NK-92 (cell line): ENCODE measurements around the gene CTSF.
"Not testable (repeated sequence)": the region's sequence is repeated elsewhere in the genome, so short reads cannot be mapped to it uniquely, and the experiment has no call there.

Experiments
- DNase-seq: peaks from one replicate; lab custom pipeline; 2025; ENCODE audit not compliant: unreplicated experiment; lab: John Stamatoyannopoulos, UW

The CTSF gene

DNA sequence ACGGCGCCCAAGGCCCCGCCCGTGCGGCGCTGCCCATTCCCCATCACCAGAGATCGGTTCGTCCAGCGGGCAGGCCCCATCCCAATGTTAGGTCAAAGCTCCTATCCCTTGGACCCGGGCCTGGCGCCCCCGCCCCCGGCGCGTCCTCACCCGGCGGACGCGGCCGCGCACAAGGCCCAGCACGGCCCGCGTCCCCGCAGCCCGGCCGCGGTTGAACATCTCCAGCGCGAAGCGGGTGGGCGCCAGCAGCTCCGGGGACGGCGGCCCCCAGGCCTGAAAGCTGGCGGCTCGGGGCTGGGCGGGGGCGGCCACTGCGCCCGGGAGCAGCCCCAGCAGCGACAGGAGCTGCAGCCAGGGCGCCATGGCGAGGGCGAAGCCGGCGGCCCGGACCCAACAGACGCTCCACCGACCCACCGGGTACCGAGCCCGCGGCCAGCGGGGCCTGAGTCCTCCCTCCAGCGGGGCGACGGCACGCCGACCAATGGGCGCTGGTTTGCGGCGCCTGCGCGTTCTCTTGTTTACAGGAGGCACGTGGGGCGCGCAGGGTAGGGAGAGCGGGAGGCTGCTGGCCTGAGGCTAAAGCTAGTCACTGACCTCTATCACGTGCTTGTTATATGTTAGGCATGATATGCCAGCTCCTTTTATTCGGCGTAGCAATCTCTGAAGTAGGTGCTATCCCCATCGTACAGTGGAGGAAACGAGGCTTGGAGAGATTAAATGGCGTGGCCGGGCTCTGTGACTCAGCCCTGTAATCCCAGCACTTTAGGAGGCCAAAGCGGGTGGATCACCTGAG is at the start of gene CTSF:
Gene CTSF (minus strand): TSS at position 483 of the 793 bp plus-strand sequence. CDS start 120 bp downstream, at position 363.
- DNase-seq, result no peak

DNA sequence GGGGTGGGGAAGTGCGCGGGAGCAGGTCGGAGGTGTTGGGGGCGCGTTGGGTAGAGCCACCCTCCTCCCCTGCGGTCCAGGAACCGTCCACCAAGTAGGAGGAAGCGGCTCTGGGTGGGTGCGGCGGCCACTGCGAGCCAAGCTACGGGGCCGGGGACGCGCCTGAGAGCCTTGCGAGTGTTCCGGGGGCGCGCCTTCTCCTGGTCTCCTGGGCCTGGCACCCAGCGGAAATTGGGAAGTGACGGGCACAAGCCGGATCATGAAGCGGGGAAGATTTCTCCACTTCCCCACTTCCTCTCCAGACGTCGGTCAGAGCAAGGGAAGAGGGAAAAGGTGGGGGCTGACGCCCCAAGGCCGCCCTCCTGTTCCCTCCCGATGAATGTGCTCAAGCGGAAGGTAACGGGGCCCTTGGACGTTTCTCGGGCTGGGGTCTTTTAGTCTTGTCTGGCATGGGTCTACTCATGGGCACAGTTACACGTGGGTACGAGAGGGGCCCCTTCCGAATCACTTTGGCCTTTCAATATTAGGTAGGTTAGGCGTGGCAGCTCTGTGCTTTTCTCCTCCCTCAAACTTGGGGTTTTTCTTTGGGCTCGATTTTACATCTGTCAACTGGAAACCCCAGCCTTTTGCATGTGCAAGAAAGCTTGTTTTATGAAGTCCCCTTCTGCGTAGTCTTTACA is 48.9 kb upstream of the CTSF start:
- no peak for DNase-seq

DNA sequence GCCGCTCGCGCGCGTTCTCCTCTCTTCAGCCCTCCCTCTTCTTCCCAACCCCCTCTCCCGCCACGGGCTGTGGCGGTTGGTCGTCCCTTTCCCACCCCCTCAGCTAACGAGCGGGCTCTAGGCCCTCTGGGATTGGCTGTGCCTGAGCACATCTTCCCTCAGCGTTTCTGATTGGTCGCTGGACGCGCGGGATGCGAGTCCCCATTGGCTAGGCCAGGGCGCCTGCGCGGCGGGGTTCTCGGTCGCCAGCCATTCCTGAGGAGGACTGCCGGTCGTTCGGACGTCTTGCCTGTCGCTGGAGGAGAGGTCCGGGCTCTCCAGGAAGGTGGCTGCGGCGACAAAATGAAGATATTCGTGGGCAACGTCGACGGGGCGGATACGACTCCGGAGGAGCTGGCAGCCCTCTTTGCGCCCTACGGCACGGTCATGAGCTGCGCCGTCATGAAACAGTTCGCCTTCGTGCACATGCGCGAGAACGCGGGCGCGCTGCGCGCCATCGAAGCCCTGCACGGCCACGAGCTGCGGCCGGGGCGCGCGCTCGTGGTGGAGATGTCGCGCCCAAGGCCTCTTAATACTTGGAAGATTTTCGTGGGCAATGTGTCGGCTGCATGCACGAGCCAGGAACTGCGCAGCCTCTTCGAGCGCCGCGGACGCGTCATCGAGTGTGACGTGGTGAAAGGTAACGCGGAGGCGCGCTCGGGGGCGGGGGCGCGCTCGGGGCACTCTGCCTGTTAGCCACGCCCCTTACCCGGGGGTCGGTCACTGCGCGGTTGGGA is 48.2 kb upstream of the CTSF start, which contains the start of gene RBM14:
Gene RBM14 (plus strand): TSS at position 252 of the 776 bp plus-strand sequence. CDS start 91 bp downstream, at position 343.
- DNase-seq, result peak; percentile 90

DNA sequence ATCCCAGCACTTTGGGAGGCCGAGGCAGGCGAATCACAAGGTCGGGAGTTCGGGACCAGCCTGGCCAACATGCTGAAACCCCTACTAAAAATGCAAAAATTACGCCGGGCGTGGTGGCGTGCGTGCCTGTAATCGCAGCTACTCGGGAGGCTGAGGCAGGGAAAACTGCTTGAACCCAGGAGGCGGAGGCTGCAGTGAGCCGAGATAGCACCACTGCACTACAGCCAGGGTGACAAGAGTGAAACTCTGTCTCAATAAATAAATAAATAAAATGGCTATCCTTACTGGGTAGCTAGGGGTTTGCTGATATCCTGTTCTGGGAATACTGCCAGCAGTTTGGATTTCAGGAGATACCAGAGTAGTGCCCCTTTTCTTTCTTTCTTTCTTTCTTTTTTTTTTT is 45.7 kb upstream of the CTSF start:
- DNase-seq, result no peak

DNA sequence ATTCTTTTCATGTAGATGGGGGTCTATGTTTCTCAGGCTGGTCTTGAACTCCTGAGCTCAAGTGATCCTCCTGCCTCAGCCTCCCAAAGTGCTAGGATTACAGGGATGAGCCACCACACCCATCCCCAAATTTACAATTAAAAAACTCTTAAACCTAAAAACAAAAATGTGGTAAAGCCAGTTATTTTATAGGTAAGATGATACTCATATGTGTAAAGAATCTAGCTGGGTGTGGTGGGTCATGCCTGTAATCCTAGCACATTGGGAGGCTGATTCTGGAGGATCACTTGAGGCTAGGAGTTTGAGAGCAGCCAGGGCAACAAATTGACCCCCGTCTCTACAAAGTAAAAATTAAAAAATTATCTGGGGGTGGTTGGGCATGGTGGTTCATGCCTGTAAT is 44.1 kb upstream of the CTSF start:
- DNase-seq, result no peak

DNA sequence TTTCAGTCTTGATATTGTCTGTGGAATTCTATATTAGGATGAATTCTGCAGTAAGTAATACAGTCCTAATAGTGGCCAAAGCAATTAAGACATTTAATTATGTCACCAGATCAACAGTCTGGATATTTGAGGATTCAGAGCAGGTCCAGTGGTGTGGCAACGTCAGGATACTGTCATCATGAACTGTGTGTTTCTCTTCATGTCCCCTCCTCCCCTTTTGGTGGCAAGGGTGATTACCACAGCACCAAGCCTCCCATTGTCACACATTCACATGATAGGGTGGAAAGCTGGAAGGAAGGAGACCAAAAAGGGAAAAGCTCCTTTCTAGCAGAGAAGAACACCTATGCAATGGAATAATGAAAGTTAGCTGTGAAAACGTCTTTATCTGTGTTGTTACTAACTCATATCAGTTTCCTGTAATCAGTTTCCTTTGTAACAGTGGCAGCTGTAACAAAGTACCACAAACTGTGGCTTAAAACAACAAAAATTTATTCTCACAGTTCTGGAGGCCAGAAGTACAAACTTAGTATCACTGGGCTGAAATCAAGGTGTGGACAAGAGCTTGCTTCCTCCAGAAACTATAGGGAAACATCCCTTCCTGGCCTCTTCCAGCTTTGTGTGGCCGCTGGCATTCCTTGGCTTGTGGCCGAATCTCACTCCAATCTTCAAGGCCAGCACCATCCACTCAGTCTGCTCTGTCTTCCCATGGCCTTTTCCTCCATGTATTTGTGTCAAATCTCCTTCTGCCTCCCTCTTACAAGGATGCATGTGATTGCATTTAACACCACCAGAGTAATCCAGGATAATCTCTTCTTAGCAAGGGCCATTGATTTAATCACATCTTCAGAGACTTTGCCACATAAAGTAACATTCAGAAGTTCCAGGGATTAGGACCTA is 41.6 kb upstream of the CTSF start:
- no peak for DNase-seq

DNA sequence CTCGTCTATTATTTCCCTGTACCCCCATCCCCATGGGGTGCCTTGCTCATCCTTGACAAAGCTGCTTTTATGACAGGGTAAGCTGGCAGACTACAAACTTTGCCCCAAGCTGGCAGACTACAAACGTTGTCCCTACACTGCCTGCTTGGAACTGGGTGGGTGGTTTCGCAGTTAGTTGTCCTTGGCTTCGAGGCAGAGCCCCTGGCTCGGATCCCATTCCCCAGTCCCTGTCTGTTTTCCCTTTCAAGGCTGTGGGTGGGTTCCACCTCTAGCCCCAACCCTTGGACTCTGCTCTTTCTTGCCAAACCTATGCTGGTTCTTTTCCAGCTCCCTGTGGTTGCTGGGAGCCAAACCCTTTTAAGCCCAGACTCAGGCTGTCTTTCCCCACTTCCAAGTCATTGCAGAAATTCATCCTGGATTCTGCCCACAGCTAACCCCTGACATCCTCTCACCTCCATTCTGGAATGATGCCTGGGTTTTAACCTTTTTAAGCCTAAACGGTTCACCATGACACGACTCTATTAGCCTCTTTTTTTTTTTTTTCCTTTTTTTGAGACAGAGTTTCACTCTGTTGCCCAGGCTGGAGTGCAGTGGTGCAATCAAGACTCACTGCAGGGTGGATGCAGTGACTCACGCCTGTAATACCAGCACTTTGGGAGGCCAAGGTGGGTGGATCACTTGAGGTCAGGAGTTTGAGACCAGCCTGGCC is 38.9 kb upstream of the CTSF start:
- DNase-seq, result no peak

DNA sequence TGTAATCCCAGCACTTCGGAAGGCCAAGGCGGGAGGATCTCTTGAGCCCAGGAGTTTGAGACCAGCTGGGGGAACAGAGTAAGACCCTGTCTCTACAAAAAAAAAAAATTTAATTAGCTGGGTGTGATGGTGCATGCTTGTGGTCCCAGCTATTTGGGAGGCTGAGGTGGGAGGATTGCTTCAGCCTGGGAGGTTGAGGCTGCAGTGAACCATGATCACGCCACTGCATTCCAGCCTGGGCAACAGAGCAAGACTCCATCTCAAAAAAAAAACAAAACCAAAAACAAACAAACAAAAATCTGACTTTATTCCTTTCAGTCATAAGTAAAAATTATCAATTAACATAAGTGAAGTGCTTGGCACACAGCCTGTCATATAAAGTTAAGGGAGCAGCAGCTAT is 38.2 kb upstream of the CTSF start:
- not testable (repeated sequence) for DNase-seq

DNA sequence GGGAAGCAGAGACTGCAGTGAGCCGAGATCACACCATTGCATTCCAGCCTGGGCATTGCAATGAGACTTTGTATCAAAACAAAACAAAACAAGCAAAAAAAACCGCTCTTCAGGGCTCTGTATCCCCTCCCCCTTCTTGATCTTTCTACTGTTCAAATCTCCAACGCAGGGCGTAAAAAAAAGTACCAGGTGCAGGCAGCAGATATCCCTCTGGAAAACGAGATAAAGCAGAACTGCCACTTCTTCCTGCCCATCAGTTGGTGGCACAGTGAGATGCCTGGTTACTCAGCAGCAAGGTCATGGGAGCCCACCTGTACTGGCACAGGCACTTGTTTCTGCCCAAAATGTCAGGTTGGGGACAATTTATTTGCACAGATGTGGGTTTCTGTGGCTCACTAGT is 35.7 kb upstream of the CTSF start:
- no peak for DNase-seq

DNA sequence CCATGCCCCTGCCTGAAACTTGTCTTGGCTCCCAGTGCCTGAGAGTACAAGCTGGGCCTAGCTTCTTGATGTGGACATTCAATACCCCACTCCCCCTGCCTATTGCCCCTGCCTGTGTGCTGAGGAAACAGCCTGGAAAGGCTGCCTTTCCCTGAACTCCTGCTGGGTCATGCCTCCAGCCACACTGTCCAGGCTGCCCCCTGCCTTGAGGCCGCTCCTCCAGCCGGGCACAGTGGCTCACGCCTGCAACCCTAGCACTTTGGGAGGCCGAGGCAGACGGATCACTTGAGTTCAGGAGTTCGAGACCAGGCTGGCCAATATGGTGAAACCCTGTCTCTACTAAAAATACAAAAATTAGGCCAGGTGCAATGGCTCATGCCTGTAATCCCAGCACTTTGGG is 34.7 kb upstream of the CTSF start:
- no peak for DNase-seq

DNA sequence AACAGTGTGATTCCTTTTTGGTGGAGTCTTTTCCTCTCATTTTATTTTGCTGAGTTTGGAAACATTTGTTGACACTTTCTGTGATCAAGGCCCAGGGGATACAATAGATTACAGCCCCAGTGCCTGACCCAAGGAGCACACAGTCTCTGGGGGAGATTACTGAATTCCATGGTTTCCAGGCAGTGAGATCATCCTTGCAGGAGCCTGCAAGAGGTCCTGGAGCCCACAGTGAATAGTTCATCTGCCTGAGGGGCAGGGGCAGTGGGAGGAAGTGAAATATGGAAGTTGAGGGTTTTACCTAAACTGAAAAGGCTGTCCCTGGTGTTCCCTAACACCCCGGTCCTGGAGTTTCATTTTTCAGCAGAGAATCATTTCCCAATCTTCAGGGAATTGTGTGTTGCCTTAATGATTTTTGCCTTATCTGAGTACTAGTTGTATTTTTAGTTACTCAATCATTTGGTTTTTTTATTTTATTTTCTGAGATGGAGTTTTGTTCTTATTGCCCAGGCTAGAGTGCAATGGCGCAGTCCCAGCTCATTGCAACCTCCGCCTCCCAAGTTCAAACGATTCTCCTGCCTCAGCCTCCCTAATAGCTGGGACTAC is 32.3 kb upstream of the CTSF start:
- DNase-seq, result no peak

DNA sequence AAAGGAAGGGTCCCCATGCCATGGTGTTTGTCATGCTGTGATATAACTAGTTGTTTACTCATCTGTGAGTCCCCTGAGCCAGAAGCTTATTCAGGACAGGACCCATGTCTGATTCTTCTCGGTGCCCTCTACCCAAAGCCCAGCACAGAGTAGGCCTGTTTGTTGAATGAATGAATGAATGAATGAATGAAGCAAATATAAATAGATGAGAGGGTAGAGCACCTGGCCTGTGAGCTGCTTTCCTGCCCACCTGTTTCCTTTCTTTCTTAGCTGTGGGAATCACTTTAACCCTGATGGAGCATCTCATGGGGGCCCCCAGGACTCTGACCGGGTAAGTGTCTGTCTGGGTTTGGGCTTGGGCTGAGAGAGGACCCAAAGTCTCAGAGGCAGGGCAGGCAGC is 31.8 kb upstream of the CTSF start:
- DNase-seq, result no peak

DNA sequence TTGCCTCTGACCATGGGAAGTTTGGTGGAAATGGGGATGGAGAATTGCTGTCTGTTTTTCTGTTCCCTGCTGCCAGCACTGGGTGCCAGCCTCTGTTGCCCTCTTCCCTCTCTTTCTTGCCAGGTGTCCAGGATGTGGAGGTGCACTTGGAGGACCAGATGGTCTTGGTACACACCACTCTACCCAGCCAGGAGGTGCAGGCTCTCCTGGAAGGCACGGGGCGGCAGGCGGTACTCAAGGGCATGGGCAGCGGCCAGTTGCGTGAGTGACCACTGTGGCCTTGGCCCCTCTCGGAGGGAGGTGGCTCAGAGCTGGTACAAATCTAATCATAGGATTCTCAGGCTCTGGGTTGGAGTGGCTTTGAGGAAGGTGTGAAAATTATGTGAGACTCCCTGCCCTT is 30.6 kb upstream of the CTSF start:
- no peak for DNase-seq

DNA sequence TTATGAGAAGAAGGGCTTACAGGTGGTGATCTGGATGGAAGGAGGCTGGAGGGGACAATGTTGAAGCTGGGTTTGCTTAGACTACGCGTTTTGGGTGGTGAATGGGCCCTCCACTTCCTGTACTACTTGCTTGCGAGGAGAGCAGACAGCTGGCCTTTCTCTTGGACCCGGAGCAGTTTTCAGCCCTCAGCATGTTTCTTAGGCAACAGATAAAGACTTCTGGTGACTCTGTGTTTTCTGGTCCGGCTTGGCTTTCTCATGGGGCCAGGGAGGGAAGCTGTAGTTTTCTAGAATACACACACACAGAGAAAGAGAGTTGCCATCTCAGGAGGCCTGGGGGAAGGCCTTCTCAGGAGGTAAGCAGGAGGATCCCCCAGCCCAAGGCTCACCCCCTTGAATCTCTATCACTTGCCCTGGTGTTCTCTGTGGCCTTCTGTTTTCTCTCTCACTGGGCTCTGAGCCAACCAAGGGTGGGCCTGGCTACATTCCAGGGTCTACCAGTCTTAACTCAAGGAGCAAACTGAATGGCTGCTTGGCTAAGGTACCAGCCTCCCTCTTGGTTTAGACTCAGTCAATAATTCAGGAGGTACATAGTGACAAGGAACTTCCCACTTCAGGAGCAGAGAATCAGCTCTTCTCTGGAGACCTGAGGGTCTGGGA is 27.0 kb upstream of the CTSF start:
- DNase-seq, result no peak

DNA sequence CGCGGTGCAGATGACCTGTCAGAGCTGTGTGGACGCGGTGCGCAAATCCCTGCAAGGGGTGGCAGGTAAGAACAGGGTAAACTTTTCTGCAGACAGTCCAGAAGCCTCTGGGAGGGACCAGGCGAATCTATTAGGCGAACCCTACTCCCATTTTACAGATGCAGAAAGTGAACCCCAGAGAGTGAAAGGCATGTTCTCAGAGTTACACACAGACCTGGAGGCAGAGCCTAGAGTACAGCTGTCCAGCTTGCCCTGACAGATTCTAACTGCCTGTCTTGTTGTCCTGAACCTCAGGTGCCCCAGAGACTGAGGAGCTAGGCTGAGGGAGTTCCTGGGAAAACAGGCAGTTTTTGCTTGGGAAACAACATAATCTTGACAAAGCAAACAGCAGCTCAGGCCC is 25.2 kb upstream of the CTSF start:
- DNase-seq, result no peak

DNA sequence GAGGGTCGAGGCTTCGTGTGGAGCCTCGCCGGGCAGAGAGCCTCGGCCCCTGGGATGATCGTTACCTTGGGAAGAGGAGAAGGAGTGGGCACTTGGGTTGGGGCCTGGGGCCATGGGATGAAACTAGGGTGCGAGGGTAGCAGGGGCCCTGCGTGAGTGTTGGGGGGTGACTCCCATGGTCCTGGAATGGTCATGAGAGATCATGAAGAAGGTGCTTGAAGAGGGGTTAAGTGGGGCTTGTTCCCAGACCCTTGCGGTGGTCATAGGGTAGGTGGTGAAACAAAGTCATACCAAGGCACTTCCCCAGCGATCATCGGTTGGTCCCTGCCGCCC is 24.9 kb upstream of the CTSF start:
- DNase-seq, result no peak

DNA sequence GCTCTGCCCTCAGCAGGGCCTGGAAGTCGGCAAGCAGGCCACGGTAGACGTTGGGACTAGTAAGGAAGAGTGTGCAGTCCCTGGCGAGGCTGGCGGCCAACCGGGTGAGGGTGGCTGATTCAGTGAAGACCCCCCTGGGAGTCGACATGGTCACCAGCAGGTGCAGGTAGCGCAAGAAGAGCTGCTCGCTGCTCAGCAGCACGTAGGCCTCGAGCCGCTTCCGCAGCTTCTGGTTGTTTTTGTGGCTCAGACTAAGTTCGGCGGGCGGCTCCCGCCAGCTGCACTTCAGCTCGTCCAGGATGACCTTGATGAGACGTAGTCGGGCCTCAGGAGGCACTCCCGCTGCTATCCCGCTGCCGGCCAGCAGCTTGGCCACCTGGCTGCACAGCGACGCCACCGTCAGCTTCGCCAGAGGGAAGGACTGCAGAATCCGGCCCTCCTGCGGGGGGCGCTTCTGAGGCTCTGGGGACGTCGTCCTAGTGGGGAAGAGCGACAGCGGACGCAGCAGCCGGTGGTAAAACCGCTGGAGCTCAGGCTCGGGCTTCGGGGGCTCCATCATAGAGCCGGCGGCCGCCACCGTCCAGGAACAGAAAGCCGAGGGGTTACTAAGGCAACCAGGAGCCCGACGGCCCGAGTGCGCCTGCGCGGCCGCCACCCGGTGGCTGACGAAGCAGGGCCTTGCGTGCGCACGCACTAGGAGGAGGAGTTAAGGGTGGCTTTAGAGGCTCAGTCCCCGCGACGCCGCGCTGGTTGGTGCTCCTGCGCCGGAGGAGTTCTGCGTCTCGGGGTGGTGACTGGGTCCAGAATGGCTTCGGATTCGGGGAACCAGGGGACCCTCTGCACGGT is 24.3 kb upstream of the CTSF start, which contains the start of the genes CCDC87 and CCS:
Gene CCDC87 (minus strand): TSS at position 607 of the 846 bp plus-strand sequence. CDS start 48 bp downstream, at position 559.
Gene CCS (plus strand): TSS at position 729 of the 846 bp plus-strand sequence. CDS start 77 bp downstream, at position 806.
- DNase-seq, result peak; percentile 89

DNA sequence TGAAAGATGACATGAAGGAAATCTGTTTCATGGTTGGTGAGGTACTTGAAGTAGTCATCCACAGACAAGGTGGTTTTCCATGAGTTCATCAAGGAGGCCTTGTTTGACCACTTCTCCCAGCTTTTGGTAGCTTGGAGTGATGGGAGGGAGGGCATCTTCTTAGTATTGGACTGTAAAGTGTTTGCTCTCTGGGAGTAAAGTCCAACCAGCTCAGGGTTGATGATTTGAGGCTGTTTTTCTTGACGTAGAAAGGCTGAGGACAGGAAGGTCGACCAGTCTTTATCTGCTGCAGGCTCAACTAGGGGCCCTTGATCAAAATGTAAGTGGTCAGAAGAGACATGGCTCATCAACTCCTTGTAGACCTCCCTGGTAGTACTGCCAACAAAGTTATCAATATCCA is 22.8 kb upstream of the CTSF start:
- no peak for DNase-seq
